COLO668 (cell line): ENCODE results near the gene MFNG.
A peak's percentile ranks its signal among the peaks of the same experiment; 100 is the strongest.
"Not testable (repeated sequence)": the region's sequence is repeated elsewhere in the genome, so short reads cannot be mapped to it uniquely, and the experiment has no call there.

Source experiments
- DNase-seq: peaks from one replicate; lab custom pipeline; 2025; ENCODE audit not compliant: unreplicated experiment; lab: John Stamatoyannopoulos, UW

MFNG gene, protein sequence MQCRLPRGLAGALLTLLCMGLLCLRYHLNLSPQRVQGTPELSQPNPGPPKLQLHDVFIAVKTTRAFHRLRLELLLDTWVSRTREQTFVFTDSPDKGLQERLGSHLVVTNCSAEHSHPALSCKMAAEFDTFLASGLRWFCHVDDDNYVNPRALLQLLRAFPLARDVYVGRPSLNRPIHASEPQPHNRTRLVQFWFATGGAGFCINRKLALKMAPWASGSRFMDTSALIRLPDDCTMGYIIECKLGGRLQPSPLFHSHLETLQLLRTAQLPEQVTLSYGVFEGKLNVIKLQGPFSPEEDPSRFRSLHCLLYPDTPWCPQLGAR

GRCh38 chr22:37486224-37486845 lies at the start of gene MFNG:
MFNG (minus strand) TSS chr22:37486384; CDS start chr22:37486177, 207 bp downstream.
- peak; percentile 88 for DNase-seq

DNA sequence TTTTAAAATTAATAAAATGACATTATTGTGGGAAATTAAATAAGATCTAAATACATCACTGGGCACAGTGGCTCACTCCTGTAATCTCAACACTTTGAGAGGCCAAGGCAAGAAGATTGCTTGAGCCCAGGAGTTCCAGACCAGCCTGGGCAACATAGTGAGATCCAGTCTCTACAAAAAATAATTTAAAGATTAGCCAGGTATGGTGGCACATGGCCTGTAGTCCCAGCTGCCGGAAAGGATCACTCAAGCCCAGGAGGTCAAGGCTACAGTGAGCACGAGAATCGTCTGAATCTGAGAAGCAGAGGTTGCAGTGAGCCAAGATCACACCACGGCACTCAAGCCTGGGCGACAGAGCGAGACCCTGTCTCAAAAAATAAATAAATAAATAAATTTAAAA lies 49.0 kb upstream of the MFNG start:
- no peak for DNase-seq

DNA sequence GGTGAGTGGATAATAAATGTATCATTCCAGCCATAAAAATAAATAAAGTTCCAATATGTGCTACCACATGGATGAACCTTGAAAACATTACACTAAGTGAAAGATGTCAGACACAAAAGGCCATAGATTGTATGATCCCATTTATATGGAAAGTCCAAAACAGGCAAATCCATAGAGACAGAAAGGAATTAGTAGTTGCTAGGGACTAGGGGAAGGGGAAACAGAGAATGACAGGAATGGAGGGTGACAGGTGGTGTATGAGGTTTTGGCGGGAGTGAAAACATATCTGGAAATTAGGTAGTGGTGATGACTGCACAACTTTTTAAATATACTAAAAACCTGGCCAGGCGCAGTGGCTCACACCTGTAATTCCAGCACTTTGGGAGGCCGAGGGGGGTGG lies 48.3 kb upstream of the MFNG start:
- no peak for DNase-seq

- DNase-seq = peak; percentile 49
Observed at GRCh38 chr22:37533995-37534394, 47.8 kb upstream of the MFNG start.

GRCh38 chr22:37529652-37530345 lies 43.6 kb upstream of the MFNG start:
- no peak for DNase-seq

GRCh38 chr22:37527952-37528351 lies 41.8 kb upstream of the MFNG start:
- DNase-seq = not testable (repeated sequence)

- DNase-seq = not testable (repeated sequence)
Observed at GRCh38 chr22:37527081-37527752, 41.0 kb upstream of the MFNG start.

GRCh38 chr22:37526376-37526775 lies 40.2 kb upstream of the MFNG start:
- no peak for DNase-seq

- DNase-seq = no peak
Observed at GRCh38 chr22:37525746-37526350, 39.7 kb upstream of the MFNG start.

GRCh38 chr22:37525073-37525745 lies 39.0 kb upstream of the MFNG start:
- DNase-seq = no peak

DNA sequence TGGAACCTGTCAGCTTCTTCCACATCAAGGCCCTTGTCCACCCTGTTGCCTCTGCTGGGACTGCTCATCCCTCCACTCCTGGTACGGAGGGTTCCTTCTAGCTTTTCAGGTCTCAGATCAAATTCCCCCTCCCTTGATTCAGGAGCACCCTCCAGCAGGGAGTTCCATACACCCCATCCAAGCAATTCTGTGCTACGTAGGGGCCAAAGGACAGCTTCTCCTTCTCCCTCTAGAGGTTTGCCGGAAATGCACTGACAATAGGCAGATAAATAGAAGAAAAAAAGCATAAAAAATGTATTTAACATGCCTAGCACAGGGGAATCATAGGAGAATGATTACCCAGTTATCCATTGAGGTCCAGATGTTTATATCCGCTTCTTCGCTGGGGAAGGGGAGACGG lies 36.3 kb upstream of the MFNG start:
- DNase-seq = no peak

- no peak for DNase-seq
Observed at GRCh38 chr22:37521236-37521739, 35.1 kb upstream of the MFNG start.

- no peak for DNase-seq
Observed at GRCh38 chr22:37520776-37521191, 34.6 kb upstream of the MFNG start.

DNA sequence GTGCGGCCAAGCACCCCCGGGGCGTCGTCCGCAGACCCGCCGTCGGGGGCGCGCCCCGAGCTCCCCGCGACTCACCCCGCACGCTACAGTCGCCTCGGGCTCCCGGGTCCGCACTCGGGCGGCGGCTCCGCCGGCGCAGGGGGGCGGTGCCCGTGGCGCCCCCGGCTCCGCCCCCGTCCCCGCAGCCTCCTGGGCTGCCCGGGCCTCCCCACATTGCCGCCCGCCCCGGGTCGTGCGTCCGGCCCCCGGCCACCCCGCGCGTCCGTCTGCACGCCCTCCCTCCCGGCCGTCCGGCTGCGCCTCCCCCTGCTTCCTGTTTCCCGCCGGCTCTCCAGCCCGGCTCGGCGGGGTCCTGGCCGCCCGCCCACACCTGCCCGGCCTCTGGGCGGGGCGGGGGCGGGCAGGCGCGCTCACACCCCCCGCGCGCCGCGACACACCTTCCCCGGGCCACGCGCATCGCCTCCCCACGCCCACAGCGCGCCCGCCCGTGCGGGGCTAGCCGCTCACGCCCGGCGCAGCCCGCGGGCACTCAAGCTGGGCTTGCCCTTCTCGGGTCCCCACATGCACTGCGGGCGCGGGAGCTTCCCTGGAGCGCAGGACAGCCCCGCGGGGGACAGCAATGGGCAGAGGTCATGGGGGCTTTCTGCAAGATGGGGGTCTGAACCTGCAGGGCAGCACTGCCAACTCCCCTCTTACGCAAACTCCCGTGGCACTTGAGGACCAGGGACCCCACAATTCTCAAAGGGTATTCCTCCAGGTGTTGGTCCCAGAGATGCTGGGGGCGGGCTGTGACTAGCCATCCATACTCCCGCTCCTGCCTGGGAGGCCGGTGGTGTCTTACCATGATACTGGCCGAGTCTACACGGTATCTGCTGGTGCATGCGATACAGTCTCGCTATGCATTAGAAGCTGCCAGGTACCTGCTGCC lies 33.3 kb upstream of the MFNG start, which contains the start of gene CARD10:
CARD10 (minus strand) TSS at position 148 of the 928 bp plus-strand sequence. CDS start 215 bp downstream, outside the sequence.
- peak; percentile 65 for DNase-seq

GRCh38 chr22:37518509-37519267 lies 32.5 kb upstream of the MFNG start:
- peak; percentile 42 for DNase-seq

- no peak for DNase-seq
Observed at GRCh38 chr22:37517826-37518450, 31.8 kb upstream of the MFNG start.

DNA sequence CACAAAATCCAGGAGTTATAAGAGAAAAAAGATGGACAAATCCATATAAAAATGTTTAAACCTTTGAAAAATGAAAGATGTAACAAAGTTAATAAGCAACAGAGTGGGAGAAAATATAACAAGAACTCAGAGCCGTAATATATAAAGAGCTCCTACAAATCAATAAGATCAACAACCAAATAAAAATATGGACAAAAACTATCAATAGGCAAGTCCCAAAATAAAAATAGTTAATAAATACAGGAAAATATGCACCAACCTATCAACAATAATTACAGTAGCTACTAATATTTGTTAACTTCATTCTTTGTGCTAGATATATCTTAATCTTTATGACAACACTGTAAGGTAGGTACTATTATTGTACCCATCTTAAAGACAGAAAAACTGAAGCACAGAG lies 30.3 kb upstream of the MFNG start:
- no peak for DNase-seq

DNA sequence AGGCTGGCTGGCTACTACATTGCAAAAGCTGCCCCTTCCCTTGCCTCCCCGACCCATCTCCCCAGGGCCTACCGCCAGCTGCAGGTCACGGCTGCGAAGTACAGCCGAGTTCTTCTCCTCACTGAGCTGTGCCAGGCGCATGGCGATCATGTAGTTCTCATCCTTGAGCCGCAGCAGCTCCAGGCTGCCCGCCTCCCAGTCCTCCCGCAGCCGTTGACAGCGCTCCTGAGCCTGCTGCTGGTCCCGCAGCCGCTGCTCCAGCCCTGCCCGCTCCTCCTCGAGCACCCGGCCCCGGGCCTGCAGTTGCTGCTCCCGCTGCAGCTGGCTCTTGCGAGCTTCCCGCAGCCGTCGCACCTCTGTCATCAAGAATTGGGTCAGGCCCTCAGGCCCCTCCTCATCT lies 29.7 kb upstream of the MFNG start:
- DNase-seq = no peak
